ENCODE data around the gene CRY2. TPM values are rescaled to one million over a fixed set of nuclear protein-coding genes. Genes with fewer than 3 reads are reported as not detected.

CRY2 gene
- total RNA-seq, 1 donor from 2014 or later = 7.1 TPM

GRCh38 chr11:45877845-45878244 is 30.6 kb downstream of the CRY2 start:
- no peak for DNase-seq (ENCODE audit: low read depth in 2 of 2)

GRCh38 chr11:45879803-45880686 is 32.8 kb downstream of the CRY2 start:
- DNase-seq (ENCODE audit: low read depth in 2 of 2) = no peak

- no peak for DNase-seq (ENCODE audit: low read depth in 2 of 2)
Measured at GRCh38 chr11:45880772-45881570, 33.7 kb downstream of the CRY2 start.

GRCh38 chr11:45881708-45882368 is 34.6 kb downstream of the CRY2 start:
- DNase-seq (ENCODE audit: low read depth in 2 of 2) = no peak

GRCh38 chr11:45884596-45885185 is 37.4 kb downstream of the CRY2 start:
- DNase-seq (ENCODE audit: low read depth in 2 of 2) = no peak

- DNase-seq (ENCODE audit: low read depth in 2 of 2) = peak; percentile 30 to 58
Measured at GRCh38 chr11:45885274-45885920, 38.1 kb downstream of the CRY2 start, which contains the start of gene MAPK8IP1. Gene MAPK8IP1 (plus strand): TSS chr11:45885651. CDS start chr11:45885821, 170 bp downstream.

GRCh38 chr11:45885921-45886721 is 38.8 kb downstream of the CRY2 start:
- no peak for DNase-seq (ENCODE audit: low read depth in 2 of 2)

GRCh38 chr11:45886816-45887520 is 39.7 kb downstream of the CRY2 start:
- no peak for DNase-seq (ENCODE audit: low read depth in 2 of 2)

GRCh38 chr11:45887587-45887986 is 40.3 kb downstream of the CRY2 start:
- DNase-seq (ENCODE audit: low read depth in 2 of 2) = no peak

GRCh38 chr11:45889555-45889954 is 42.3 kb downstream of the CRY2 start:
- DNase-seq (ENCODE audit: low read depth in 2 of 2) = no peak

- no peak for DNase-seq (ENCODE audit: low read depth in 2 of 2)
Measured at GRCh38 chr11:45889966-45890365, 42.7 kb downstream of the CRY2 start.

- DNase-seq (ENCODE audit: low read depth in 2 of 2) = no peak
Measured at GRCh38 chr11:45890886-45891550, 43.7 kb downstream of the CRY2 start.

GRCh38 chr11:45892856-45893255 is 45.6 kb downstream of the CRY2 start:
- DNase-seq (ENCODE audit: low read depth in 2 of 2) = no peak

- DNase-seq (ENCODE audit: low read depth in 2 of 2) = no peak
Measured at GRCh38 chr11:45894555-45895247, 47.4 kb downstream of the CRY2 start.

GRCh38 chr11:45895553-45896259 is 48.4 kb downstream of the CRY2 start:
- DNase-seq (ENCODE audit: low read depth in 2 of 2) = no peak

GRCh38 chr11:45896422-45896984 is 49.2 kb downstream of the CRY2 start:
- no peak for DNase-seq (ENCODE audit: low read depth in 2 of 2)

- no peak for DNase-seq (ENCODE audit: low read depth in 2 of 2)
Measured at GRCh38 chr11:45897556-45897955, 50.3 kb downstream of the CRY2 start.

Measured in lung microvascular endothelial cell (primary cell).